Activated T-cell treated with anti-CD3 and anti-CD28 coated beads, Interleukin-2, amount 50 U/mL, for 72 hours (primary cell): ENCODE measurements around the gene SLC14A1. TPM values are rescaled to one million over a fixed set of nuclear protein-coding genes. Genes with fewer than 3 reads are reported as not detected.

Source experiments
- ATAC-seq, 2 donors: fragments of 150-1000 bp; cut with Tn5 transposase; replicated peaks in 1 of 2; 2 replicates each; pipeline ENCODE4 v1.10.0; 2021; ENCODE audit warnings: moderate library complexity in 2 of 2, mild to moderate bottlenecking in 1 of 2
- DNase-seq, 2 donors: peaks; one replicate each; pipeline ENCODE4 v3.0.0; 2021 to 2022; ENCODE audit warnings: mixed read lengths in 1 of 2
- H3K27ac Mint-ChIP-seq: one replicate; pipeline ENCODE4 v1.8.0; 2022; ENCODE audit warnings: mild to moderate bottlenecking, moderate library complexity, mixed read lengths
- H3K27me3 Mint-ChIP-seq: one replicate; pipeline ENCODE4 v1.8.0; 2022; ENCODE audit warnings: low read depth, mixed read lengths
- H3K36me3 Mint-ChIP-seq, 2 donors: one replicate each; pipeline ENCODE4 v1.8.0; 2022; ENCODE audit warnings: mixed read lengths in 2 of 2, mild to moderate bottlenecking in 1 of 2; ENCODE audit not compliant: insufficient read depth in 2 of 2
- H3K4me1 Mint-ChIP-seq: one replicate; pipeline ENCODE4 v1.8.0; 2022; ENCODE audit warnings: low read depth, mixed read lengths
- H3K4me3 Mint-ChIP-seq, 2 donors: one replicate each; pipeline ENCODE4 v1.8.0; 2022; ENCODE audit warnings: mild to moderate bottlenecking in 2 of 2, mixed read lengths in 2 of 2, moderate library complexity in 2 of 2
- H3K9me3 Mint-ChIP-seq, 2 donors: one replicate each; pipeline ENCODE4 v1.8.0; 2022; ENCODE audit warnings: mixed read lengths in 2 of 2
- total RNA-seq, 2 donors: library from RNA; stranded (reverse); gene quantifications; one replicate each; pipeline ENCODE4 v1.2.3, GENCODE V29; 2022

The SLC14A1 gene
- total RNA-seq, 2 donors from 2014 or later: 6.0 to 6.2 TPM

DNA sequence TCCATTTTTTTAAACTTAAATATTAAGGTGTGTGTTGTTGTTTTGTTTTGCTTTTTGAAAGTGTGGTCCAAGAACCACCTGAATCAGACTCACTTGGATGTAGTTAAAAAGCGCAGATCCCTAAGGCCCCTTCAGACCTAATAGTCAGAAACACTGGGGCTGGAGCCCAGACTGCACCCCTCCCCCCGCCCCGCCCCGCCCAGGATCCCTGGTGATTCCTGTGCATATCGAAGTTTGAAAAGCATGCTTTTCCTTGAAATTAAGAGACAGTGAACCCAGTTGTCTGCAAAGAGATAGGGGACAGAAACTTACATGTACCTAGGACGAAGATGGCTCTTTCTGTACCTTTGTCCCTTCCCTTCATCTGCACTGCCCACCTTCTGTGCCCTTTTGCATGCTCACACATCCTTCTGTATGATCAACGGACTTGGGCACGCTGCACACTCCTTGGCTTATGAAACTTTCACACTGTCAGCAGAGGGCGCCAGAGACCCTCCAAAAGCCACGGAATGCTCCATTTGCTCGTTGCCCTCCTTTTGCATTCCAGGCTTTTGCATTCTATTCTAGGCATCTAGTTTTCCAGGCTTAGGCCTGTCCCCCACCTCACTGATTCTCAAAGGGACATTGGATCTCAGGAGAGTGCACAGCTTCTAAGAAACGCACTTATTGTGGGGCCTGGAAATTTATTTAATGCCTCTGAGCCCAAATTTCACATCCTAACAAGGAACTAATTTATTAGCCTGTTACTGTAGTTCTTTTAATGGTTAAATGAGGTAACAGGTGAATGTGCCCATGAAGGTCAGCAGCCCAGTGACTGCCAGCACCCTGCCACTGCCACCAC, 32.8 kb upstream of the SLC14A1 start:
- no peak overlapping the region for H3K27ac Mint-ChIP-seq
- peaks cover 13% of the 10 kb centered on the region for H3K27me3 Mint-ChIP-seq
- H3K4me1 Mint-ChIP-seq: peaks cover 50% of the 10 kb centered on the region
- peak in 1 of 2 donors; percentile 11 for ATAC-seq
- H3K36me3 Mint-ChIP-seq: peaks cover 7 to 11% of the 10 kb centered on the region in 2 donors
- H3K9me3 Mint-ChIP-seq: peaks cover 0 to 3% of the 10 kb centered on the region in 2 donors
- peak; percentile 74 to 79 for DNase-seq
- H3K4me3 Mint-ChIP-seq: peak overlapping the region in 1 of 2 donors; percentile 13

DNA sequence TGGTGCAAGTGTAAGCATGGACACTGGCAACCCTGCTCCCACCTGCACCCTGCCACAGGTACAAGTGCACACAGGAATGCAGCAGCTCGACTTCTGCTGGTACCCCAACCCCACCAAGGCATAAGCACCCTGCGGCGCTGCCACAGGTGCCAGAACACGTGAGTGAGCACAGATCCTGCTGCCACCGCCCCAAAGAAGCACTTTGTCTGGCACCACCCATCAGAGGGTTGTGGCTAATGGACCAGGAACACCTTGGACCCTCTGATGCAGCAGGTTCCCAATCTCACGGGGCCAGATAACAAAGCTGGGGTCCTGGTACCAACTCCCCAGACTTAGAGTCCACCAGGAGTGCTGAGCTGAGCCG, 32.2 kb upstream of the SLC14A1 start:
- H3K27ac Mint-ChIP-seq: no peak overlapping the region
- H3K4me1 Mint-ChIP-seq: peaks cover 44% of the 10 kb centered on the region
- peaks cover 13% of the 10 kb centered on the region for H3K27me3 Mint-ChIP-seq
- DNase-seq (no peak), ATAC-seq (no peak)
- no peak overlapping the region for H3K4me3 Mint-ChIP-seq
- H3K36me3 Mint-ChIP-seq: peaks cover 8 to 14% of the 10 kb centered on the region in 2 donors
- peaks cover 2 to 3% of the 10 kb centered on the region in 2 donors for H3K9me3 Mint-ChIP-seq

DNA sequence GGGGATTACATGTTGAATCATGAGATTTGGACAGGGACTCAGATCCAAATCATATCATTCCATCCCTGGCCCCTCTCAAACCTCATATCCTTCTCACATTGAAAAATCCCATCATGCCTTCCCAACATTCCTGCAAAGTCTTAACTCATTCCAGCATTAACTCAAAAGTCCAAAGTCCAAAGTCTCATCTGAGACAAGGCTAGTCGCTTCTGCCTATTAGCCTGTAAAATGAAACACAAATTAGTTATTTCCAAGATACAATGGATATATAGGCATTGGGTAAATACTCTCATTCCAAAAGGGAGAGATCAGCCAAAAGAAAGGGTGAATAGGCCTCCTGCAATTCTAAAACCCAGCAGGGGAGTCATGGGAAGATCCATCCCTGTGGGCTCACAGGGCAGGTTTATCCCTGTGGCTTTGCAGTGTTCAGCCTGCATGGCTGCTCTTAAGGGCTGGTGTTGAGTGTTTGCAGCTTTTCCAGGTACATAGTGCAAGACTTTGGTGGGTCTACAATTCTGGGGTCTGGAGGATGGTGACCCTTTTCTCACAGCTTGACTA, 21.2 kb upstream of the SLC14A1 start:
- Mint-ChIP-seq H3K27ac (no peak overlapping the region), H3K4me3 (no peak overlapping the region), H3K4me1 (no peaks in the 10 kb centered on the region), H3K36me3 (peaks cover 17 to 18% of the 10 kb centered on the region in 2 donors), H3K9me3 (peaks cover 17 to 32% of the 10 kb centered on the region in 2 donors), H3K27me3 (no peaks in the 10 kb centered on the region)
- ATAC-seq (no peak), DNase-seq (no peak)

DNA sequence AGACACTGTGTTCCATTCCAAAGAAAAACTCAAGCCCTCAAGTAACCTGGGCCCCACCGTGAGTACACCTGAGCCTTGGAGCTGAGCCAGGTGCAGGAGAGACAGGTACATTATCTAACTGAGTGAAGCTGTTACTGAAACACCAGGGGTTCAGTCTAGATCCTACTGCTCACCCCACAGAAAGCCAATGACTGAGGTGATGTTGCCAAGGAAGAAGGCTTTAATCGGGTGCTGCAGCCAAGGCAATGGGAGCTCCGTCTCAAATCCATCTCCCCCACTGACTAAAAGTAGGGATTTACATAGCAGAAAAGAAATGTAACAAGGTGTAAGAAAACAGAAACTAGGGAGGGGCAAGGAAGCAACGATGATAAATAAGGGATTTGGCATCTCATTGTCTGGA, 15.2 kb upstream of the SLC14A1 start:
- H3K36me3 Mint-ChIP-seq: peaks cover 13 to 21% of the 10 kb centered on the region in 2 donors

DNA sequence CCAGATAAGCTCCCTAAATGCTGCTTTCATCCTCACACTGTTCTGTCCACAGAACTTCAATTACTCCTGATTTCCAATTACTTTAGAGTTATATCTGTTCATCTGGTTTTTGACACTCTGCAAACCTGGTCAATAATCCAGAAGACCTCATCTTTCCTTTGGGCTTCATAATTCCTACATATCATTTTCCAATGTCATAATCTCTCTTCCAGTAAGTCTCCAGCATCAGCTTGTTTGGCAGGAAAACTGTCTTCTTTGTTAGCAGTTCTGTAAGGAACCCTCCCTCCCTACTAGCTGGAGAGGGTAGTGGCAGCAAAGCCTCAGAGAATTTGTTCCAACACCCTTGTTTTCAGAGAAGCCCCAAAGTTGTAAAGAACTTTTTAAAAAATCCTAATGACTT, 11.9 kb upstream of the SLC14A1 start:
- no peak overlapping the region for H3K27ac Mint-ChIP-seq
- no peaks in the 10 kb centered on the region for H3K27me3 Mint-ChIP-seq
- no peak overlapping the region for H3K4me3 Mint-ChIP-seq
- no peak for DNase-seq
- peaks cover 8 to 14% of the 10 kb centered on the region in 2 donors for H3K36me3 Mint-ChIP-seq
- peaks cover 9 to 17% of the 10 kb centered on the region in 2 donors for H3K9me3 Mint-ChIP-seq
- H3K4me1 Mint-ChIP-seq: no peaks in the 10 kb centered on the region
- no peak for ATAC-seq

More for the DNA sequence above, 15.2 kb upstream of the SLC14A1 start:
- DNase-seq (no peak), ATAC-seq (no peak)
- no peaks in the 10 kb centered on the region for H3K27me3 Mint-ChIP-seq
- H3K9me3 Mint-ChIP-seq: peaks cover 14 to 26% of the 10 kb centered on the region in 2 donors
- H3K4me1 Mint-ChIP-seq: no peaks in the 10 kb centered on the region
- H3K4me3 Mint-ChIP-seq: no peak overlapping the region
- H3K27ac Mint-ChIP-seq: no peak overlapping the region

DNA sequence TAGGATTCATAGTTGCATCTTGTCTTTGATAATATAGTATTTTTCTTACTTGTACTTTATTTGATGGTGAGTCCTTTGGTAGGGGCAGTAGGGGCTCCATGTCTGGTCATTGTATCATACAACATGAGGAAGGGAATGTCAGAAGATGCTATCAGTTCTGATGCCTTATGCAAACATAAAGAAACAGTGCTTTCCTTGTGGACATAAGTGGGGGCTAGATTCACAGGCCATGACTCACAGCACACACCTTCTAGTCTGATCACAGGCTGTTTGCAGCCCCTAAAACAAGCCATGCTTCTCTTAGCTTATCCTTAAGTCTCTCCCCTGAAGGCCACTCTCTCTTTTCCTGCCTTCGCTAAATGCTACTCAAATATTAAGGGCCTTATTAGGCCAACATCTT, 10.7 kb upstream of the SLC14A1 start:
- no peak overlapping the region for H3K4me3 Mint-ChIP-seq
- no peak for DNase-seq
- no peak overlapping the region for H3K27ac Mint-ChIP-seq
- peaks cover 5 to 9% of the 10 kb centered on the region in 2 donors for H3K9me3 Mint-ChIP-seq
- H3K36me3 Mint-ChIP-seq: peaks cover 4 to 10% of the 10 kb centered on the region in 2 donors
- no peaks in the 10 kb centered on the region for H3K27me3 Mint-ChIP-seq
- H3K4me1 Mint-ChIP-seq: no peaks in the 10 kb centered on the region
- ATAC-seq: no peak

DNA sequence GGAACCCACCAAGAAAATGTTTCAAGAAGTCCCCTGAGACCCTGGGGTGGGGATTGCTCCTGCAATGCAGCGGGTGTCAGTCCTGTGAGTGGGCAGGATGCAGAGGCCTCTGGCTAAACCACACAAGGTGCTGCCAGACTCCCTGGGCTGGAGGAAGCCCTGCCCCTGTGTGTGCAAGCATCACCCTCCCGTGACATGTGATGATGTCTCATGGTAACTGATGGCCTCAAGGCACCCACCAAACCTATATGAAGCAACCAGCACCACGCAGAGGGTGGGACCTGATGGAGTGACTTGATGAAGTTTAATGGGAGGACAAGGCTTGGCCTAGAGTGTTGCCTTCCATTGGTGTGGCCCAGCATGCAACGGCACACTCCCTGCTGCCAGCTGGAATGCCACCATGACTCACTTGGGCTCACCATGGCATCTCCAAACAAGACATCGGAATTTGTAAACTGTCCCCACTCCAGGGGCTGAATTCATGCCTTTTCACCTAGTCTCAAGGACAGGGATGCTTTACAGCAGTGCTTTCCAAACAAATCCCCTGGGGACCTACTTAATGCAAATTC, 8.7 kb upstream of the SLC14A1 start:
- H3K4me1 Mint-ChIP-seq: no peaks in the 10 kb centered on the region
- H3K36me3 Mint-ChIP-seq: peaks cover 2% of the 10 kb centered on the region in 2 donors
- peaks cover 0 to 2% of the 10 kb centered on the region in 2 donors for H3K9me3 Mint-ChIP-seq
- no peak overlapping the region for H3K27ac Mint-ChIP-seq
- H3K4me3 Mint-ChIP-seq: no peak overlapping the region
- ATAC-seq (no peak), DNase-seq (no peak)
- no peaks in the 10 kb centered on the region for H3K27me3 Mint-ChIP-seq

DNA sequence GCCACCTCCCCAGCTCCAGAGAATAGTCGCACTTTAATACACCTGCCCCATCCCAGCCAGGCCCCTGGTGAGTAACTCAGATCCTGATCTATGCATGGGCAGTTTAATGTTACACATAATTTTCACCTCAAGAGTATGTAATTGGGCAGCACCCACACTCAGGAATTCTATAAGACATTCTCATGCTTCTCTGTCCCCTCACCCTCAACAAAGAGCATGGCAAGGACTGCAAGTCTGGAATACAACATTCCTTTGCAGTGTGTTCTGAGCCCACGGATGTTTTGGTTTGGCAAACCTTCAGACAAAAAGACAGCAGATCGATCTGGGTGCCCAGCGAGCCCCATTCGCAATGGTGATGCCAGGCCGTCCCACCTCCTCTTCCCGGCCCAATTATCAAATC, 4.9 kb upstream of the SLC14A1 start:
- H3K9me3 Mint-ChIP-seq: no peaks in the 10 kb centered on the region
- no peak overlapping the region for H3K4me3 Mint-ChIP-seq
- DNase-seq (no peak), ATAC-seq (no peak)
- H3K27ac Mint-ChIP-seq: no peak overlapping the region
- H3K36me3 Mint-ChIP-seq: no peaks in the 10 kb centered on the region
- no peaks in the 10 kb centered on the region for H3K4me1 Mint-ChIP-seq
- peaks cover 14% of the 10 kb centered on the region for H3K27me3 Mint-ChIP-seq

DNA sequence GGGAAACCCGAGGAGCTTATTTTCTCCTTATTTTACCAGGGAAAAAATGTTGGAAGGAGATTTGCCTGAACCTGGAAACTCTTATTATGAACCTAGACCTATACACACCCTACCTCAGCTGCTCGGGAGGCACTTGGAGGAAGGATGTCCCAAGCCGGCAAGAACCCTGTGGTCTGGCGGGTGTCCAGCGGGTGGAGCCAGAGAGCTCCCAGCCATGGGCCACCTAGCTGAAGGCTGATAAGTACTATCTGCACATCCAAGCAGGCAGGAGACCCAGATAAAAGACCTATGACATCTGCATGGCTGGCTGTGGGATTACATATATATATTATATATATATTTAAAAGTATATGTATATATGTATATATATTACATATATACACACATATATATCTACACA, 1.1 kb upstream of the SLC14A1 start:
- Mint-ChIP-seq H3K4me1 (peaks cover 7% of the 10 kb centered on the region), H3K27me3 (peaks cover 14% of the 10 kb centered on the region), H3K36me3 (no peaks in the 10 kb centered on the region), H3K4me3 (no peak overlapping the region), H3K27ac (no peak overlapping the region), H3K9me3 (no peaks in the 10 kb centered on the region)
- peak; percentile 76 to 85 for DNase-seq
- ATAC-seq: peak; percentile 86 to 89

DNA sequence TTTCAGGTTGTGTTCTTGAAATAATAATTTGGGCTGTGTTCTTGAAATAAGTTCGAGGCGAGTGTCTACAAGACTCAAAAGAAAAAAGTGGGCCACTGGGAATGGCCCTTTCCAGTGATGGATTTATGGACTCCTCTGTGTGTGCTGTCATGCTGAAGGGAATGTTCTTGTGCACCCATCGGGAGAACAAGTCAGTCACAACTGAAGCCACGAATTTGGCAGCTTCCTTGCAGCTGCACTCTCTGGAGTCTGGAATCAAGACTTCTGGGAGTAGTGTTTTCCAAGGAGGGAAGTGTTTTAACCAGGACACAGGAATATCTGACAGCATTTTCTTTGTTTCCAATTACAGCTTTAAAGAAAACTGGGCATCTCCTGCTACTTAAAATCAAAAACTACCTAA, 620 bp downstream of the SLC14A1 start:
- ATAC-seq: no peak
- Mint-ChIP-seq H3K27me3 (peaks cover 19% of the 10 kb centered on the region), H3K4me1 (peaks cover 7% of the 10 kb centered on the region), H3K27ac (no peak overlapping the region), H3K4me3 (no peak overlapping the region), H3K36me3 (no peaks in the 10 kb centered on the region), H3K9me3 (no peaks in the 10 kb centered on the region)
- no peak for DNase-seq

DNA sequence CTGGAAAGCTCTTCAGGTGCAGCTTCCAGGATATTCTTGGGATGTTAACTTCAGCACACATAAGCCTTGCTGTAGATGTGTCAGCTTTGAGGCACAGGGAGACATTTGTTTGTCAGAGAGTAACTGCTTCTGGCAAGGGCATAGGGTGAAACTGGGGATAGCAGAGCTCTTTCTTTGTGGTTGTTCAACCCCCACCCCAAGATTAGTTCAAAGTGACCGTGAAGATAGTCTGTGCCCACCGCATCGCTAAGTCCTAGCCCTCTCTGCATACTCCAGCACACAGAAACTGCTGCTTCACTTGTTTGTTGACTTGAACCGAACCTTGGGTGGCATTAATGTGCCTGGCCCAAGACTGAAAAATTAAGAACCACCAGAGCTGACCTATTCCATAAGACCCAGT, 1.4 kb downstream of the SLC14A1 start:
- Mint-ChIP-seq H3K36me3 (no peaks in the 10 kb centered on the region), H3K27ac (no peak overlapping the region), H3K27me3 (peaks cover 19% of the 10 kb centered on the region), H3K4me1 (peaks cover 7% of the 10 kb centered on the region), H3K9me3 (no peaks in the 10 kb centered on the region), H3K4me3 (no peak overlapping the region)
- ATAC-seq (no peak), DNase-seq (no peak)

DNA sequence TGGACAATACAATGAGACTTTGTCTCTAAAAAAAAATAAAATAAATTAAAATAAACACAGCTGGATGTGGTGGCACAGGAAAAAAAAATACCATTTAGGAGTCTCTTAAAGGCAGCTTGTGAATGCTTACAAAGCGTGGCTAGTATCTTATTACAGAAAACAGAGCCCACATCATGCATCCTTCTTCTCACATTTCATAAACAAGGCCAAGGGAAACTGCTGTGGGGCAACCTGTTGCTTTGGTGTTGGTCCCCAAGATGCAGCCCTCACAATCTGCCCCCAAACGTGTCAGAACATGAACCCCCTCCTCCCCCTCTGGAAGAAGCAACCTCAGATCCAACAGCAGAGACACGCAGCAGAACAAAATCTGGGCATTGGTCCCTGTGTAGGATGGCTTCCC, 2.6 kb downstream of the SLC14A1 start:
- ATAC-seq: no peak
- Mint-ChIP-seq H3K4me1 (peaks cover 7% of the 10 kb centered on the region), H3K27me3 (peaks cover 7% of the 10 kb centered on the region), H3K4me3 (no peak overlapping the region), H3K27ac (no peak overlapping the region), H3K9me3 (no peaks in the 10 kb centered on the region), H3K36me3 (no peaks in the 10 kb centered on the region)
- no peak for DNase-seq

DNA sequence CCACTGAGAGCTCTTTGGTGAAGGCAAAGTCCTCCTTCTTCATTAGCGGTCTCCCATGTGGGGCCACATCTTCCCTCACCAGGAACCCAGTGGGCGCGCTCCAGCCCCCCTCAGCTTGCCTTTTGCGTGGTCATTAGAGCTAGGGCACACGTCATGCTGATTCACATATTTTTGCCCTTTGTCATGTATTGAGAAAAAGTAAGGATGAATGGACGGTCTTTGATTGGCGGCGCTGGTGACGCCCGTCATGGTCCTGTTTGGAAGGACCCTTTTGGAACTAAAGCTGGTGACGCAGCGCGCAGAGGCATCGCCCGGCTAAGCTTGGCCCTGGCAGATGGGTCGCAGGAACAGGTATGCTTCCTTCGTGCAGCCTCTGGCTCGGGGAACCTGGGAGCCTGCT, 3.1 kb downstream of the SLC14A1 start:
- Mint-ChIP-seq H3K27ac (no peak overlapping the region), H3K36me3 (no peaks in the 10 kb centered on the region), H3K4me3 (no peak overlapping the region), H3K4me1 (peaks cover 7% of the 10 kb centered on the region), H3K9me3 (no peaks in the 10 kb centered on the region), H3K27me3 (peaks cover 4% of the 10 kb centered on the region)
- DNase-seq (no peak), ATAC-seq (no peak)
